ENCODE measurements around the gene EMSY. TPM values are rescaled to one million over a fixed set of nuclear protein-coding genes. Genes with fewer than 3 reads are reported as not detected.

Gene EMSY
- total and polyA plus RNA-seq, 9 of the 15 experiments (the other 6 are each of a cell fraction or from before 2014, with no cell fraction given): 12.7 to 25.4 (median 17.9) TPM

DNA sequence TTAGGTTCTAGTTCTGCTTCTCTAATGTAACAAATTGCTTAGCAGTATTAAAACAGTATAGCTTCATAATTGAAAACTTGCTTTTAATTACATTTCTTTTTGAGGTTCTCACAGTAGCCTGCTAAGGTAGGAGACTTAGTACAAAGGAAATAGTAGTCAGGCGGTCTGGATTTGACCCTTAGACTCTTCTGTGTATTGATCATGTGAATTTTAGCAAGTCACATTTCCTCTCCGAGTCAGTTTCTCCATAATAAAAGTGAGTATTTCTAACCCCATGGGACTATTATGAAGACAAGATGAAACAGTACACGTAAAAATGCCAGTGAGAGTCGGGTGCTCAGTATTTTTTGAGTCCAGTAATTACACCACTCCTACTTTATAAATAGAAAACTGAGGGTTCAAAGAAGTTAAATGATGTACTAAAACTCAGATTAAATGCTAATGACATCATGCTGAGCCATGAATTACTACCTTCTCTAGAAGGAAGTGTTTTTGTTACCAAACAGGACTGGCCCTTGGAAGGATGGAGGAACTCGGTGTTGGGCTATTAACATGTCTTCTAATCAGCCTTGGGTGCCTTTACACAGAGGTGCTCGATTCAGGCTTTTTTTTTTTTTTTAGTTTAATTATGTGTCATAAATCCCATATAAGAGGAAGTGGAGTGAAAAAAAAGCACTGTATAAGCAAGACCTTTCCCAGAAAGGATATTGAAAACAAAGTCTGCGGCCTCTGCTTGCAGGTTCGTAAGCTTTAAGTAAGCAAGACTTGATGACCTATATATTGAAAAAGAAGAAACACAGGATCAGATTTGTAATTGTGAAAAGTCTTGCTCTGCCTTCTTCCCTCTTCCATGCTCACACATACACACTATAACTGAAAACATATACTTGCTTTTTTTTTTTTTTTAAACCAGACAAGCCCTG, 109.0 kb downstream of the EMSY start (continued):
- TF ChIP-seq, protein P1, sequence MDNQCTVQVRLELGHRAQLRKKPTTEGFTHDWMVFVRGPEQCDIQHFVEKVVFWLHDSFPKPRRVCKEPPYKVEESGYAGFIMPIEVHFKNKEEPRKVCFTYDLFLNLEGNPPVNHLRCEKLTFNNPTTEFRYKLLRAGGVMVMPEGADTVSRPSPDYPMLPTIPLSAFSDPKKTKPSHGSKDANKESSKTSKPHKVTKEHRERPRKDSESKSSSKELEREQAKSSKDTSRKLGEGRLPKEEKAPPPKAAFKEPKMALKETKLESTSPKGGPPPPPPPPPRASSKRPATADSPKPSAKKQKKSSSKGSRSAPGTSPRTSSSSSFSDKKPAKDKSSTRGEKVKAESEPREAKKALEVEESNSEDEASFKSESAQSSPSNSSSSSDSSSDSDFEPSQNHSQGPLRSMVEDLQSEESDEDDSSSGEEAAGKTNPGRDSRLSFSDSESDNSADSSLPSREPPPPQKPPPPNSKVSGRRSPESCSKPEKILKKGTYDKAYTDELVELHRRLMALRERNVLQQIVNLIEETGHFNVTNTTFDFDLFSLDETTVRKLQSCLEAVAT (IDR thresholded peaks at IDR 0.05): no peak
- no peak for TF ChIP-seq NFATC3 (IDR thresholded peaks at IDR 0.05)

DNA sequence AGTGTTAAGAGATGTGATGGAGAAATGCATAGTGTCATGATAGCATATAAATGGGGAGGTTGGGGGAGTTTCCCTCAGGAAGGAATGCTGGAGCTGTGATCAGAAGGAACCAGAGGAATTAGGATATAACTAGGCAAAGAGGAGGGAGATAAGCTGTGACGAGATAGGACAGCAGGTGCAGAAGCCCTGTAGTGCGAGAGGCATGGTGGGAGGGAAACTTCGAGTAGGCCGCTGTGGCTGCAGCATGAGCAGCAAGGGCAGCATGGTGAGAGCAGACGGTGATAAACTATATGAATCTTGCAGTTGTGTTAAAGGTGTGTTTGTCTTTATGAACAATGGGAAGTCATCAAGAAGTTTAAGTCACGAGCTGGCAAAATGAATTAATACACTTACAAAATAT, 109.9 kb downstream of the EMSY start:
- POLR2A ChIA-PET: interaction anchor here (0.8 to 1.5 kb wide), 3 partner anchors 10 to 15 kb away, joined by 3 to 4 read pairs (median 3); no protein-coding TSS in a partner anchor
- CTCF ChIA-PET (ENCODE audit: low intra/inter-chr PET ratio): no interaction called here
- no peaks in the 10 kb centered on the region for H3K9me1 ChIP-seq (ENCODE audit: control insufficient read depth, insufficient read depth, low read length)
- no peak overlapping the region for H3K4me2 ChIP-seq (ENCODE audit: insufficient read depth, low read length)
- no peaks in the 10 kb centered on the region for H4K20me1 ChIP-seq (replicated peaks; ENCODE audit: control insufficient read depth, insufficient read depth, low read length)
- TF ChIP-seq RBM34 (IDR thresholded peaks at IDR 0.05; ENCODE audit: borderline replicate concordance, insufficient read depth, low read length) (no peak), DNMT1 (IDR thresholded peaks at IDR 0.05) (no peak), ZSCAN29 (IDR thresholded peaks at IDR 0.05) (no peak), OTX1 (CRISPR knock-in tag; IDR thresholded peaks at IDR 0.05) (0 out of 2 replicates have a peak, but pooled peaks have one; percentile 32), MXD1 (CRISPR knock-in tag; IDR thresholded peaks at IDR 0.05; ENCODE audit: borderline replicate concordance, poor library complexity, severe bottlenecking) (no peak), NFE2 (IDR thresholded peaks at IDR 0.05; ENCODE audit: low read depth) (no peak), MAFK (IDR thresholded peaks at IDR 0.05; ENCODE audit: low read length) (no peak), POLR3A (IDR thresholded peaks at IDR 0.05; ENCODE audit: borderline replicate concordance, extremely low read depth, insufficient read depth, insufficient read length) (no peak), NRF1 (conservative IDR thresholded peaks at IDR 0.05 in 1 of 2, IDR thresholded peaks at IDR 0.05 in 1 of 2) (no peak), SUPT5H (IDR thresholded peaks at IDR 0.05) (peak; percentile 19; the same call in 1 of the 2 replicates), E2F6 (IDR thresholded peaks at IDR 0.05; ENCODE audit: borderline replicate concordance in 1 of 2, extremely low read depth in 1 of 2, insufficient read depth in 1 of 2, insufficient read length in 1 of 2, low read depth in 1 of 2, low read length in 1 of 2, poor library complexity in 1 of 2, severe bottlenecking in 1 of 2) (peak in 1 of 2 experiments; percentile 55)
- TF ChIP-seq, protein P2, sequence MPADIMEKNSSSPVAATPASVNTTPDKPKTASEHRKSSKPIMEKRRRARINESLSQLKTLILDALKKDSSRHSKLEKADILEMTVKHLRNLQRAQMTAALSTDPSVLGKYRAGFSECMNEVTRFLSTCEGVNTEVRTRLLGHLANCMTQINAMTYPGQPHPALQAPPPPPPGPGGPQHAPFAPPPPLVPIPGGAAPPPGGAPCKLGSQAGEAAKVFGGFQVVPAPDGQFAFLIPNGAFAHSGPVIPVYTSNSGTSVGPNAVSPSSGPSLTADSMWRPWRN (IDR thresholded peaks at IDR 0.05; ENCODE audit: low read depth): no peak
- TF ChIP-seq, protein P3, sequence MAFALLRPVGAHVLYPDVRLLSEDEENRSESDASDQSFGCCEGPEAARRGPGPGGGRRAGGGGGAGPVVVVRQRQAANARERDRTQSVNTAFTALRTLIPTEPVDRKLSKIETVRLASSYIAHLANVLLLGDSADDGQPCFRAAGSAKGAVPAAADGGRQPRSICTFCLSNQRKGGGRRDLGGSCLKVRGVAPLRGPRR (CRISPR knock-in tag; IDR thresholded peaks at IDR 0.05): no peak
- H3K27me3 ChIP-seq (ENCODE audit: control insufficient read depth in 2 of 2, insufficient read depth in 2 of 2, low read length in 2 of 2): no peaks in the 10 kb centered on the region
- no peak overlapping the region for H3K9ac ChIP-seq (ENCODE audit: insufficient read depth in 1 of 2, low read depth in 2 of 2, low read length in 2 of 2)
- intact Hi-C loops (cut with micrococcal nuclease) (no loop called here), in situ Hi-C loops (cut with MboI) (no loop called here)
- FAIRE-seq: no peak
- H3K79me2 ChIP-seq (ENCODE audit: control insufficient read depth, insufficient read depth, low read length): no peaks in the 10 kb centered on the region
- no TSS peak for BruUV-seq (replicated peaks)
- H3K9me3 ChIP-seq (replicated peaks; ENCODE audit: control insufficient read depth, insufficient read depth, low read depth, low read length): no peaks in the 10 kb centered on the region
- ATAC-seq: peak; percentile 53; the same call in 2 of the 3 replicates
- H3K36me3 ChIP-seq (ENCODE audit: control insufficient read depth, insufficient read depth, low read length): no peaks in the 10 kb centered on the region
- WGBS (ENCODE audit: insufficient coverage, low coverage, missing lambda C conversion rate): 14% methylated on average over 6 of the region's 6 CpGs
- H2AFZ ChIP-seq (ENCODE audit: low read depth, low read length): no peak overlapping the region
- H3K27ac ChIP-seq (ENCODE audit: extremely low read depth, low read depth, low read length): no peak overlapping the region
- DNase-seq (ENCODE audit: extremely low read depth in 1 of 4, low spot score in 3 of 4): no peak
- no peaks in the 10 kb centered on the region for H3K4me1 ChIP-seq (replicated peaks in 1 of 2; ENCODE audit: control insufficient read depth in 2 of 2, insufficient read depth in 2 of 2, low read length in 2 of 2)
- no peak overlapping the region for H3K4me3 ChIP-seq

Data from K562 (cell line).